Measurements from ENCODE around the gene SAP30BP. TPM values are rescaled to one million over a fixed set of nuclear protein-coding genes. Genes with fewer than 3 reads are reported as not detected.

Gene SAP30BP
- total and polyA plus RNA-seq, 2 donors (not counting 3 experiments of a cell fraction or from before 2014, with no cell fraction given): 116 to 151 TPM

GRCh38 chr17:75624714-75625345 lies 42.3 kb upstream of the SAP30BP start:
- no peaks in the 10 kb centered on the region for H3K9me3 ChIP-seq (replicated peaks; ENCODE audit: control insufficient read depth, insufficient read depth, low read length)
- no peak overlapping the region for H3K9ac ChIP-seq (replicated peaks; ENCODE audit: extremely low read depth, insufficient read depth, low read length)
- no peak overlapping the region for H3K4me3 ChIP-seq (replicated peaks in 1 of 3; ENCODE audit: insufficient read depth in 1 of 3, low read depth in 1 of 3, low read length in 3 of 3)
- no peak overlapping the region for H3K27ac ChIP-seq (ENCODE audit: insufficient read depth, low read depth, low read length)
- intact Hi-C loops (cut with micrococcal nuclease): no loop called here
- no peaks in the 10 kb centered on the region for H4K20me1 ChIP-seq (replicated peaks; ENCODE audit: control insufficient read depth, extremely low read depth, insufficient read depth, low read length)
- TF ChIP-seq MAX (IDR thresholded peaks at IDR 0.05; ENCODE audit: insufficient read depth, insufficient read length): no peak
- TF ChIP-seq POLR2AphosphoS5 (IDR thresholded peaks at IDR 0.05; ENCODE audit: insufficient read depth, low read depth, low read length): no peak
- TF ChIP-seq MYC (IDR thresholded peaks at IDR 0.05; ENCODE audit: low read depth, low read length): no peak
- no peak for TF ChIP-seq FOS (IDR thresholded peaks at IDR 0.05; ENCODE audit: borderline replicate concordance, insufficient read depth, low read length)
- no peak for TF ChIP-seq EZH2 (IDR thresholded peaks at IDR 0.05; ENCODE audit: borderline replicate concordance, low read depth, low read length, severe bottlenecking)
- no peak for TF ChIP-seq GATA2 (IDR thresholded peaks at IDR 0.05; ENCODE audit: insufficient read depth, insufficient read length, low read depth, low read length)
- TF ChIP-seq JUN (IDR thresholded peaks at IDR 0.05; ENCODE audit: borderline replicate concordance, insufficient read depth, insufficient read length, low read depth): no peak
- H3K9me1 ChIP-seq (replicated peaks; ENCODE audit: control insufficient read depth, extremely low read depth, insufficient read depth, low read length): no peaks in the 10 kb centered on the region
- H3K36me3 ChIP-seq (ENCODE audit: control insufficient read depth in 2 of 2, extremely low read depth in 1 of 2, insufficient read depth in 2 of 2, low read length in 2 of 2): no peaks in the 10 kb centered on the region
- dilution Hi-C loops (cut with MboI; ENCODE audit: extremely low pct_ligation_motif_present, low sequenced_read_pairs): no loop called here
- H3K4me1 ChIP-seq (ENCODE audit: control insufficient read depth, extremely low read depth, insufficient read depth, low read length): no peaks in the 10 kb centered on the region
- DNase-seq (ENCODE audit: low read depth, low spot score) (no peak), FAIRE-seq (no peak)
- H3K79me2 ChIP-seq (ENCODE audit: control insufficient read depth, insufficient read depth, low read length): no peaks in the 10 kb centered on the region
- CTCF ChIA-PET: interaction anchor here (0.6 to 16.3 kb wide), 12 partner anchors 8 to 129 kb away, joined by 3 to 625 read pairs (median 4); partner anchors contain the start of gene SMIM5
- no peaks in the 10 kb centered on the region for H3K27me3 ChIP-seq (ENCODE audit: control insufficient read depth in 2 of 2, insufficient read depth in 2 of 2, low read length in 2 of 2)
- no peak overlapping the region for H2AFZ ChIP-seq (ENCODE audit: low read depth, low read length)
- H3K4me2 ChIP-seq (ENCODE audit: insufficient read depth, low read length): no peak overlapping the region
- POLR2A ChIA-PET: no interaction called here
- no TSS peak for BruUV-seq (replicated peaks)

Data from endothelial cell of umbilical vein (primary cell).